Gastroesophageal sphincter (tissue), 3 donors: ENCODE results near the gene PIP4K2A.

ENCODE experiments used
- CTCF ChIP-seq, 4 experiments: fragments of 200-600 bp in 2 of 4; fragments of 450-650 bp in 2 of 4; sonication (generic) in 1 of 4; IDR thresholded peaks; one replicate each; pipeline ENCODE4 v1.5.1; 2017 to 2019; ENCODE audit warnings: antibody characterized with exemption in 4 of 4, mild to moderate bottlenecking in 2 of 4, moderate library complexity in 2 of 4
- EP300 ChIP-seq: sonication (generic); formaldehyde crosslinking; IDR thresholded peaks from one replicate; pipeline ENCODE4 v1.6.1; 2017; ENCODE audit warnings: antibody characterized with exemption, mild to moderate bottlenecking
- POLR2A ChIP-seq, 2 donors: fragments of 450-650 bp; IDR thresholded peaks; one replicate each; pipeline ENCODE4 v1.6.1; 2017; ENCODE audit warnings: antibody characterized with exemption in 2 of 2, mild to moderate bottlenecking in 2 of 2, moderate library complexity in 1 of 2

- TF ChIP-seq CTCF (IDR thresholded peaks at IDR 0.05) = no peak
- no peak for TF ChIP-seq EP300
- TF ChIP-seq POLR2A (IDR thresholded peaks at IDR 0.05) = no peak
Observed at GRCh38 chr10:22593026-22593425, 121.4 kb downstream of the PIP4K2A start.
